ENCODE measurements around the gene ZNF316. TPM values are rescaled to one million over a fixed set of nuclear protein-coding genes. Genes with fewer than 3 reads are reported as not detected.

ZNF316 gene
- total and polyA plus RNA-seq, 4 donors: 9.9 to 54.5 (median 27.9) TPM

GRCh38 chr7:6651851-6652445 is 14.8 kb downstream of the ZNF316 start:
- no peak for DNase-seq (ENCODE audit: low read depth in 4 of 6, low spot score in 6 of 6)
- H3K9me3 ChIP-seq (ENCODE audit: control insufficient read depth, insufficient read depth, low read length): no peaks in the 10 kb centered on the region
- 97% methylated on average over 32 of the region's 32 CpGs for WGBS (ENCODE audit: insufficient coverage)

GRCh38 chr7:6652446-6653011 is 15.4 kb downstream of the ZNF316 start:
- no peak overlapping the region for H3K27ac ChIP-seq (ENCODE audit: low read depth, low read length)
- H3K4me3 ChIP-seq (ENCODE audit: low read depth, low read length): no peak overlapping the region
- DNase-seq (ENCODE audit: low read depth in 4 of 6, low spot score in 6 of 6): no peak
- H3K36me3 ChIP-seq (ENCODE audit: control insufficient read depth, insufficient read depth, low read length): peaks cover 95% of the 10 kb centered on the region
- no peaks in the 10 kb centered on the region for H3K9me3 ChIP-seq (ENCODE audit: control insufficient read depth, insufficient read depth, low read length)
- no peaks in the 10 kb centered on the region for H3K4me1 ChIP-seq (ENCODE audit: control insufficient read depth, insufficient read depth, low read length)
- WGBS (ENCODE audit: insufficient coverage): 95% methylated on average over 74 of the region's 75 CpGs
- no peaks in the 10 kb centered on the region for H3K27me3 ChIP-seq (ENCODE audit: control insufficient read depth, insufficient read depth, low read length)

More at GRCh38 chr7:6651851-6652445, 14.8 kb downstream of the ZNF316 start:
- Histone ChIP-seq H3K4me1 (ENCODE audit: control insufficient read depth, insufficient read depth, low read length) (no peaks in the 10 kb centered on the region), H3K4me3 (ENCODE audit: low read depth, low read length) (no peak overlapping the region), H3K36me3 (ENCODE audit: control insufficient read depth, insufficient read depth, low read length) (peaks cover 99% of the 10 kb centered on the region), H3K27ac (ENCODE audit: low read depth, low read length) (no peak overlapping the region), H3K27me3 (ENCODE audit: control insufficient read depth, insufficient read depth, low read length) (no peaks in the 10 kb centered on the region)

- H3K36me3 ChIP-seq (ENCODE audit: control insufficient read depth, insufficient read depth, low read length): peaks cover 87% of the 10 kb centered on the region
- H3K27me3 ChIP-seq (ENCODE audit: control insufficient read depth, insufficient read depth, low read length): no peaks in the 10 kb centered on the region
- WGBS (ENCODE audit: insufficient coverage): 85% methylated on average over 143 of the region's 146 CpGs
- no peak overlapping the region for H3K4me3 ChIP-seq (ENCODE audit: low read depth, low read length)
- H3K9me3 ChIP-seq (ENCODE audit: control insufficient read depth, insufficient read depth, low read length): no peaks in the 10 kb centered on the region
- H3K27ac ChIP-seq (ENCODE audit: low read depth, low read length): no peak overlapping the region
- DNase-seq (ENCODE audit: low read depth in 4 of 6, low spot score in 6 of 6): no peak
- no peaks in the 10 kb centered on the region for H3K4me1 ChIP-seq (ENCODE audit: control insufficient read depth, insufficient read depth, low read length)
Measured at GRCh38 chr7:6653071-6654003, 16.2 kb downstream of the ZNF316 start.

- no peak overlapping the region for H3K27ac ChIP-seq (ENCODE audit: low read depth, low read length)
- H3K4me3 ChIP-seq (ENCODE audit: low read depth, low read length): no peak overlapping the region
- H3K27me3 ChIP-seq (ENCODE audit: control insufficient read depth, insufficient read depth, low read length): no peaks in the 10 kb centered on the region
- H3K36me3 ChIP-seq (ENCODE audit: control insufficient read depth, insufficient read depth, low read length): peaks cover 78% of the 10 kb centered on the region
- H3K4me1 ChIP-seq (ENCODE audit: control insufficient read depth, insufficient read depth, low read length): peaks cover 5% of the 10 kb centered on the region
- H3K9me3 ChIP-seq (ENCODE audit: control insufficient read depth, insufficient read depth, low read length): no peaks in the 10 kb centered on the region
- 88% methylated on average over 94 of the region's 94 CpGs for WGBS (ENCODE audit: insufficient coverage)
- DNase-seq (ENCODE audit: low read depth in 4 of 6, low spot score in 6 of 6): no peak
Measured at GRCh38 chr7:6654113-6654841, 17.2 kb downstream of the ZNF316 start.

- H3K9me3 ChIP-seq (ENCODE audit: control insufficient read depth, insufficient read depth, low read length): no peaks in the 10 kb centered on the region
Measured at GRCh38 chr7:6654842-6655610, 17.9 kb downstream of the ZNF316 start.

GRCh38 chr7:6655636-6656385 is 18.7 kb downstream of the ZNF316 start:
- no peak for DNase-seq (ENCODE audit: low read depth in 4 of 6, low spot score in 6 of 6)

More at GRCh38 chr7:6654842-6655610, 17.9 kb downstream of the ZNF316 start:
- H3K4me3 ChIP-seq (ENCODE audit: low read depth, low read length): no peak overlapping the region
- no peak overlapping the region for H3K27ac ChIP-seq (ENCODE audit: low read depth, low read length)
- no peaks in the 10 kb centered on the region for H3K27me3 ChIP-seq (ENCODE audit: control insufficient read depth, insufficient read depth, low read length)
- no peak for DNase-seq (ENCODE audit: low read depth in 4 of 6, low spot score in 6 of 6)
- H3K36me3 ChIP-seq (ENCODE audit: control insufficient read depth, insufficient read depth, low read length): peaks cover 70% of the 10 kb centered on the region
- WGBS (ENCODE audit: insufficient coverage): 92% methylated on average over 37 of the region's 48 CpGs
- peaks cover 10% of the 10 kb centered on the region for H3K4me1 ChIP-seq (ENCODE audit: control insufficient read depth, insufficient read depth, low read length)

GRCh38 chr7:6656413-6656812 is 19.3 kb downstream of the ZNF316 start:
- no peak overlapping the region for H3K27ac ChIP-seq (ENCODE audit: low read depth, low read length)
- no peak for DNase-seq (ENCODE audit: low read depth in 4 of 6, low spot score in 6 of 6)
- no peak overlapping the region for H3K4me3 ChIP-seq (ENCODE audit: low read depth, low read length)
- WGBS (ENCODE audit: insufficient coverage): 98% methylated on average over 8 of the region's 9 CpGs
- peaks cover 10% of the 10 kb centered on the region for H3K4me1 ChIP-seq (ENCODE audit: control insufficient read depth, insufficient read depth, low read length)
- H3K36me3 ChIP-seq (ENCODE audit: control insufficient read depth, insufficient read depth, low read length): peaks cover 57% of the 10 kb centered on the region
- no peaks in the 10 kb centered on the region for H3K27me3 ChIP-seq (ENCODE audit: control insufficient read depth, insufficient read depth, low read length)
- no peaks in the 10 kb centered on the region for H3K9me3 ChIP-seq (ENCODE audit: control insufficient read depth, insufficient read depth, low read length)

More at GRCh38 chr7:6655636-6656385, 18.7 kb downstream of the ZNF316 start:
- Histone ChIP-seq H3K36me3 (ENCODE audit: control insufficient read depth, insufficient read depth, low read length) (peaks cover 63% of the 10 kb centered on the region), H3K9me3 (ENCODE audit: control insufficient read depth, insufficient read depth, low read length) (no peaks in the 10 kb centered on the region), H3K27me3 (ENCODE audit: control insufficient read depth, insufficient read depth, low read length) (no peaks in the 10 kb centered on the region), H3K4me1 (ENCODE audit: control insufficient read depth, insufficient read depth, low read length) (peaks cover 10% of the 10 kb centered on the region), H3K27ac (ENCODE audit: low read depth, low read length) (no peak overlapping the region), H3K4me3 (ENCODE audit: low read depth, low read length) (no peak overlapping the region)
- WGBS (ENCODE audit: insufficient coverage): 89% methylated on average over 17 of the region's 17 CpGs

GRCh38 chr7:6658618-6659345 is 21.7 kb downstream of the ZNF316 start:
- H3K9me3 ChIP-seq (ENCODE audit: control insufficient read depth, insufficient read depth, low read length): no peaks in the 10 kb centered on the region
- no peak overlapping the region for H3K4me3 ChIP-seq (ENCODE audit: low read depth, low read length)
- no peaks in the 10 kb centered on the region for H3K27me3 ChIP-seq (ENCODE audit: control insufficient read depth, insufficient read depth, low read length)
- WGBS (ENCODE audit: insufficient coverage): 42% methylated on average over 10 of the region's 11 CpGs
- H3K4me1 ChIP-seq (ENCODE audit: control insufficient read depth, insufficient read depth, low read length): peaks cover 10% of the 10 kb centered on the region
- H3K27ac ChIP-seq (ENCODE audit: low read depth, low read length): no peak overlapping the region
- peaks cover 33% of the 10 kb centered on the region for H3K36me3 ChIP-seq (ENCODE audit: control insufficient read depth, insufficient read depth, low read length)
- no peak for DNase-seq (ENCODE audit: low read depth in 4 of 6, low spot score in 6 of 6)
